WTC11 (cell line): ENCODE data around the gene SHISAL1. TPM values are rescaled to one million over a fixed set of nuclear protein-coding genes. Genes with fewer than 3 reads are reported as not detected.

Source experiments
- ATAC-seq: fragments of 200-7000 bp; cut with Tn5 transposase; 2 replicates; pipeline ENCODE4 v1.10.0; 2021; ENCODE audit warnings: mild to moderate bottlenecking, moderate library complexity
- CTCF ChIA-PET: fragments of 300-600 bp; sonication (Branson Sonifier 250); formaldehyde crosslinking; loops from one replicate; lab custom pipeline; 2021; ENCODE audit warnings: antibody characterized with exemption; lab: Charles Lee
- POLR2A ChIA-PET: fragments of 350-600 bp; sonication (Branson Sonifier 250); formaldehyde crosslinking; loops from one replicate; lab custom pipeline; 2021; ENCODE audit warnings: antibody characterized with exemption; lab: Charles Lee
- DNase-seq: peaks from one replicate; pipeline ENCODE4 v3.0.0; 2021; ENCODE audit warnings: low spot score
- H3K27ac Mint-ChIP-seq: 2 replicates; pipeline ENCODE4 v1.8.0; 2021; ENCODE audit warnings: mixed read lengths
- H3K27me3 Mint-ChIP-seq: 2 replicates; pipeline ENCODE4 v1.8.0; 2021; ENCODE audit warnings: low read depth, mild to moderate bottlenecking, moderate library complexity, mixed read lengths
- H3K36me3 Mint-ChIP-seq: 2 replicates; pipeline ENCODE4 v1.8.0; 2021; ENCODE audit warnings: mixed read lengths
- H3K4me1 Mint-ChIP-seq: 2 replicates; pipeline ENCODE4 v1.8.0; 2022; ENCODE audit warnings: mixed read lengths
- H3K4me3 Mint-ChIP-seq: 2 replicates; pipeline ENCODE4 v1.8.0; 2021; ENCODE audit warnings: mild to moderate bottlenecking, moderate library complexity, mixed read lengths
- H3K9me3 Mint-ChIP-seq: 2 replicates; pipeline ENCODE4 v1.8.0; 2021; ENCODE audit warnings: mixed read lengths
- ATF1 ChIP-seq: sonication (generic); formaldehyde crosslinking; IDR thresholded peaks from 2 replicates; pipeline ENCODE4 v1.8.1; 2023; ENCODE audit warnings: mild to moderate bottlenecking, moderate library complexity, missing genetic modification reagents
- ESRRA ChIP-seq: sonication (generic); formaldehyde crosslinking; IDR thresholded peaks from 2 replicates; pipeline ENCODE4 v1.8.1; 2022; ENCODE audit warnings: mild to moderate bottlenecking, missing genetic modification reagents, borderline replicate concordance
- FOXJ3 ChIP-seq: sonication (generic); formaldehyde crosslinking; IDR thresholded peaks from 2 replicates; pipeline ENCODE4 v1.9.0; 2021; ENCODE audit warnings: missing genetic modification reagents, mild to moderate bottlenecking, borderline replicate concordance
- FOXP1 ChIP-seq: sonication (generic); formaldehyde crosslinking; IDR thresholded peaks from 2 replicates; pipeline ENCODE4 v1.8.0; 2022; ENCODE audit warnings: missing genetic modification reagents, mild to moderate bottlenecking, moderate library complexity, borderline replicate concordance
- GABPB1 ChIP-seq: sonication (generic); formaldehyde crosslinking; IDR thresholded peaks from 2 replicates; pipeline ENCODE4 v1.8.1; 2023; ENCODE audit warnings: mild to moderate bottlenecking, missing genetic modification reagents
- MYBL2 ChIP-seq: sonication (generic); formaldehyde crosslinking; IDR thresholded peaks from 2 replicates; pipeline ENCODE4 v1.8.1; 2023; ENCODE audit warnings: mild to moderate bottlenecking, moderate library complexity, missing genetic modification reagents
- NFYB ChIP-seq: sonication (generic); formaldehyde crosslinking; conservative IDR thresholded peaks from 2 replicates; pipeline ENCODE4 v1.8.0; 2022; ENCODE audit warnings: low read depth, missing genetic modification reagents
- NR2C2 ChIP-seq: sonication (generic); formaldehyde crosslinking; IDR thresholded peaks from 2 replicates; pipeline ENCODE4 v1.8.0; 2022; ENCODE audit warnings: mild to moderate bottlenecking, missing genetic modification reagents
- RELA ChIP-seq: sonication (generic); formaldehyde crosslinking; IDR thresholded peaks from 2 replicates; pipeline ENCODE4 v1.8.1; 2022; ENCODE audit warnings: missing genetic modification reagents, mild to moderate bottlenecking, borderline replicate concordance
- SMAD3 ChIP-seq: sonication (generic); formaldehyde crosslinking; IDR thresholded peaks from 2 replicates; pipeline ENCODE4 v1.8.0; 2022; ENCODE audit warnings: missing genetic modification reagents, mild to moderate bottlenecking, borderline replicate concordance
- ZNF138 ChIP-seq: sonication (generic); formaldehyde crosslinking; conservative IDR thresholded peaks from 2 replicates; pipeline ENCODE4 v1.8.1; 2022; ENCODE audit warnings: mild to moderate bottlenecking, moderate library complexity, missing genetic modification reagents
- ZNF232 ChIP-seq: sonication (generic); formaldehyde crosslinking; IDR thresholded peaks from 2 replicates; pipeline ENCODE4 v1.8.0; 2022; ENCODE audit warnings: mild to moderate bottlenecking, missing genetic modification reagents
- ZNF416 ChIP-seq: fragments of 250-450 bp; sonication (Bioruptor Pico); IDR thresholded peaks from 2 replicates; pipeline ENCODE4 v1.9.0; 2021; ENCODE audit warnings: mild to moderate bottlenecking, inconsistent platforms
- total RNA-seq: library from RNA; stranded (reverse); gene quantifications from 3 replicates; pipeline ENCODE4 v1.2.3, GENCODE V29; 2021
- TF ChIP-seq, protein P1 (sequence below): sonication (generic); formaldehyde crosslinking; IDR thresholded peaks from 2 replicates; pipeline ENCODE4 v1.8.1; 2023; ENCODE audit warnings: mild to moderate bottlenecking, missing genetic modification reagents
- TF ChIP-seq, protein P2 (sequence below): fragments of 250-450 bp; sonication (Bioruptor Pico); IDR thresholded peaks from 2 replicates; pipeline ENCODE4 v1.9.0; 2021; ENCODE audit warnings: mild to moderate bottlenecking
- TF ChIP-seq, protein P3 (sequence below): sonication (generic); formaldehyde crosslinking; IDR thresholded peaks from 2 replicates; pipeline ENCODE4 v1.8.0; 2023; ENCODE audit warnings: missing genetic modification reagents, mild to moderate bottlenecking, borderline replicate concordance
- TF ChIP-seq, protein P4 (sequence below): sonication (generic); formaldehyde crosslinking; IDR thresholded peaks from 2 replicates; pipeline ENCODE4 v1.8.0; 2023; ENCODE audit warnings: missing genetic modification reagents
- TF ChIP-seq, protein P5 (sequence below): fragments of 200-600 bp; IDR thresholded peaks from 2 replicates; pipeline ENCODE4 v1.8.0; 2022; ENCODE audit warnings: antibody characterized with exemption

SHISAL1 gene
- total RNA-seq, 1 experiment from 2014 or later: 2.7 TPM

DNA sequence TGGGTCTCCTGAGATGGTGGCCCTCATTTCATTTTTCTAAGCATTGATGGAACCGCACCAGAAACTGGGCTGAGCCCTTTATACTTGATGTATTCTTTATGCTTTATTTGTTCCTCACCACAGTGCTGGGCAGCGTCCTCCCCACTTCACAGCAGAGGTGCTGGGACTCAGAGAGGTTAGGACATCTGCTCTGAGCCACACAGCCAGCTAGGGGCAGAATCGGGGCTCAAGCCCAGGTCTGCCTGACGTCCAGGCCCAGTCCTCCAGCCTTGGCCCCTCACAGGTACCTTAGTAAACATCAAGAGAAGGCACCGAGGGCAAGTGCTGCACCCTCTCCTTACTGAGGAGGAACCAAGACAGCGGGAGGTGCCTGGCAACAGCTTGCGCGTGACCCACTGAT lies 20.2 kb upstream of the SHISAL1 start:
- DNase-seq: no peak
- ATAC-seq: no peak
- H3K4me1 Mint-ChIP-seq: peaks cover 25% of the 10 kb centered on the region
- H3K9me3 Mint-ChIP-seq: no peaks in the 10 kb centered on the region
- peak overlapping the region; percentile 23 for H3K4me3 Mint-ChIP-seq
- TF ChIP-seq NR2C2 (CRISPR knock-in tag) (no peak), MYBL2 (CRISPR knock-in tag) (no peak), ZNF232 (no peak), ESRRA (CRISPR knock-in tag) (no peak), RELA (no peak), SMAD3 (CRISPR knock-in tag) (no peak), FOXP1 (CRISPR knock-in tag) (no peak), GABPB1 (CRISPR knock-in tag) (no peak), ZNF138 (CRISPR knock-in tag) (no peak), ATF1 (no peak), NFYB (CRISPR knock-in tag) (no peak), ZNF416 (CRISPR knock-in tag) (no peak), FOXJ3 (CRISPR knock-in tag) (no peak)
- TF ChIP-seq, protein P1, sequence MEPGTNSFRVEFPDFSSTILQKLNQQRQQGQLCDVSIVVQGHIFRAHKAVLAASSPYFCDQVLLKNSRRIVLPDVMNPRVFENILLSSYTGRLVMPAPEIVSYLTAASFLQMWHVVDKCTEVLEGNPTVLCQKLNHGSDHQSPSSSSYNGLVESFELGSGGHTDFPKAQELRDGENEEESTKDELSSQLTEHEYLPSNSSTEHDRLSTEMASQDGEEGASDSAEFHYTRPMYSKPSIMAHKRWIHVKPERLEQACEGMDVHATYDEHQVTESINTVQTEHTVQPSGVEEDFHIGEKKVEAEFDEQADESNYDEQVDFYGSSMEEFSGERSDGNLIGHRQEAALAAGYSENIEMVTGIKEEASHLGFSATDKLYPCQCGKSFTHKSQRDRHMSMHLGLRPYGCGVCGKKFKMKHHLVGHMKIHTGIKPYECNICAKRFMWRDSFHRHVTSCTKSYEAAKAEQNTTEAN (CRISPR knock-in tag): no peak
- TF ChIP-seq, protein P2, sequence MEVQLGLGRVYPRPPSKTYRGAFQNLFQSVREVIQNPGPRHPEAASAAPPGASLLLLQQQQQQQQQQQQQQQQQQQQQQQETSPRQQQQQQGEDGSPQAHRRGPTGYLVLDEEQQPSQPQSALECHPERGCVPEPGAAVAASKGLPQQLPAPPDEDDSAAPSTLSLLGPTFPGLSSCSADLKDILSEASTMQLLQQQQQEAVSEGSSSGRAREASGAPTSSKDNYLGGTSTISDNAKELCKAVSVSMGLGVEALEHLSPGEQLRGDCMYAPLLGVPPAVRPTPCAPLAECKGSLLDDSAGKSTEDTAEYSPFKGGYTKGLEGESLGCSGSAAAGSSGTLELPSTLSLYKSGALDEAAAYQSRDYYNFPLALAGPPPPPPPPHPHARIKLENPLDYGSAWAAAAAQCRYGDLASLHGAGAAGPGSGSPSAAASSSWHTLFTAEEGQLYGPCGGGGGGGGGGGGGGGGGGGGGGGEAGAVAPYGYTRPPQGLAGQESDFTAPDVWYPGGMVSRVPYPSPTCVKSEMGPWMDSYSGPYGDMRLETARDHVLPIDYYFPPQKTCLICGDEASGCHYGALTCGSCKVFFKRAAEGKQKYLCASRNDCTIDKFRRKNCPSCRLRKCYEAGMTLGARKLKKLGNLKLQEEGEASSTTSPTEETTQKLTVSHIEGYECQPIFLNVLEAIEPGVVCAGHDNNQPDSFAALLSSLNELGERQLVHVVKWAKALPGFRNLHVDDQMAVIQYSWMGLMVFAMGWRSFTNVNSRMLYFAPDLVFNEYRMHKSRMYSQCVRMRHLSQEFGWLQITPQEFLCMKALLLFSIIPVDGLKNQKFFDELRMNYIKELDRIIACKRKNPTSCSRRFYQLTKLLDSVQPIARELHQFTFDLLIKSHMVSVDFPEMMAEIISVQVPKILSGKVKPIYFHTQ (CRISPR knock-in tag): no peak
- TF ChIP-seq, protein P3, sequence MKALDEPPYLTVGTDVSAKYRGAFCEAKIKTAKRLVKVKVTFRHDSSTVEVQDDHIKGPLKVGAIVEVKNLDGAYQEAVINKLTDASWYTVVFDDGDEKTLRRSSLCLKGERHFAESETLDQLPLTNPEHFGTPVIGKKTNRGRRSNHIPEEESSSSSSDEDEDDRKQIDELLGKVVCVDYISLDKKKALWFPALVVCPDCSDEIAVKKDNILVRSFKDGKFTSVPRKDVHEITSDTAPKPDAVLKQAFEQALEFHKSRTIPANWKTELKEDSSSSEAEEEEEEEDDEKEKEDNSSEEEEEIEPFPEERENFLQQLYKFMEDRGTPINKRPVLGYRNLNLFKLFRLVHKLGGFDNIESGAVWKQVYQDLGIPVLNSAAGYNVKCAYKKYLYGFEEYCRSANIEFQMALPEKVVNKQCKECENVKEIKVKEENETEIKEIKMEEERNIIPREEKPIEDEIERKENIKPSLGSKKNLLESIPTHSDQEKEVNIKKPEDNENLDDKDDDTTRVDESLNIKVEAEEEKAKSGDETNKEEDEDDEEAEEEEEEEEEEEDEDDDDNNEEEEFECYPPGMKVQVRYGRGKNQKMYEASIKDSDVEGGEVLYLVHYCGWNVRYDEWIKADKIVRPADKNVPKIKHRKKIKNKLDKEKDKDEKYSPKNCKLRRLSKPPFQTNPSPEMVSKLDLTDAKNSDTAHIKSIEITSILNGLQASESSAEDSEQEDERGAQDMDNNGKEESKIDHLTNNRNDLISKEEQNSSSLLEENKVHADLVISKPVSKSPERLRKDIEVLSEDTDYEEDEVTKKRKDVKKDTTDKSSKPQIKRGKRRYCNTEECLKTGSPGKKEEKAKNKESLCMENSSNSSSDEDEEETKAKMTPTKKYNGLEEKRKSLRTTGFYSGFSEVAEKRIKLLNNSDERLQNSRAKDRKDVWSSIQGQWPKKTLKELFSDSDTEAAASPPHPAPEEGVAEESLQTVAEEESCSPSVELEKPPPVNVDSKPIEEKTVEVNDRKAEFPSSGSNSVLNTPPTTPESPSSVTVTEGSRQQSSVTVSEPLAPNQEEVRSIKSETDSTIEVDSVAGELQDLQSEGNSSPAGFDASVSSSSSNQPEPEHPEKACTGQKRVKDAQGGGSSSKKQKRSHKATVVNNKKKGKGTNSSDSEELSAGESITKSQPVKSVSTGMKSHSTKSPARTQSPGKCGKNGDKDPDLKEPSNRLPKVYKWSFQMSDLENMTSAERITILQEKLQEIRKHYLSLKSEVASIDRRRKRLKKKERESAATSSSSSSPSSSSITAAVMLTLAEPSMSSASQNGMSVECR: no peak
- TF ChIP-seq, protein P4, sequence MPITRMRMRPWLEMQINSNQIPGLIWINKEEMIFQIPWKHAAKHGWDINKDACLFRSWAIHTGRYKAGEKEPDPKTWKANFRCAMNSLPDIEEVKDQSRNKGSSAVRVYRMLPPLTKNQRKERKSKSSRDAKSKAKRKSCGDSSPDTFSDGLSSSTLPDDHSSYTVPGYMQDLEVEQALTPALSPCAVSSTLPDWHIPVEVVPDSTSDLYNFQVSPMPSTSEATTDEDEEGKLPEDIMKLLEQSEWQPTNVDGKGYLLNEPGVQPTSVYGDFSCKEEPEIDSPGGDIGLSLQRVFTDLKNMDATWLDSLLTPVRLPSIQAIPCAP (CRISPR knock-in tag): no peak; the same call in 1 of the 2 replicates
- TF ChIP-seq, protein P5, sequence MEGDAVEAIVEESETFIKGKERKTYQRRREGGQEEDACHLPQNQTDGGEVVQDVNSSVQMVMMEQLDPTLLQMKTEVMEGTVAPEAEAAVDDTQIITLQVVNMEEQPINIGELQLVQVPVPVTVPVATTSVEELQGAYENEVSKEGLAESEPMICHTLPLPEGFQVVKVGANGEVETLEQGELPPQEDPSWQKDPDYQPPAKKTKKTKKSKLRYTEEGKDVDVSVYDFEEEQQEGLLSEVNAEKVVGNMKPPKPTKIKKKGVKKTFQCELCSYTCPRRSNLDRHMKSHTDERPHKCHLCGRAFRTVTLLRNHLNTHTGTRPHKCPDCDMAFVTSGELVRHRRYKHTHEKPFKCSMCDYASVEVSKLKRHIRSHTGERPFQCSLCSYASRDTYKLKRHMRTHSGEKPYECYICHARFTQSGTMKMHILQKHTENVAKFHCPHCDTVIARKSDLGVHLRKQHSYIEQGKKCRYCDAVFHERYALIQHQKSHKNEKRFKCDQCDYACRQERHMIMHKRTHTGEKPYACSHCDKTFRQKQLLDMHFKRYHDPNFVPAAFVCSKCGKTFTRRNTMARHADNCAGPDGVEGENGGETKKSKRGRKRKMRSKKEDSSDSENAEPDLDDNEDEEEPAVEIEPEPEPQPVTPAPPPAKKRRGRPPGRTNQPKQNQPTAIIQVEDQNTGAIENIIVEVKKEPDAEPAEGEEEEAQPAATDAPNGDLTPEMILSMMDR: no peak
- POLR2A ChIA-PET: interaction anchor here (1.0 kb wide), 1 partner anchor 9 kb away, joined by 3 read pairs; no protein-coding TSS in a partner anchor
- H3K36me3 Mint-ChIP-seq: no peaks in the 10 kb centered on the region
- no peak overlapping the region for H3K27ac Mint-ChIP-seq
- H3K27me3 Mint-ChIP-seq: peaks cover 31% of the 10 kb centered on the region
- CTCF ChIA-PET: interaction anchor here (1.4 to 2.4 kb wide), 4 partner anchors 37 to 340 kb away, joined by 3 to 17 read pairs (median 6); no protein-coding TSS in a partner anchor
